ENCODE results near the gene TBCEL.

The TBCEL gene

DNA sequence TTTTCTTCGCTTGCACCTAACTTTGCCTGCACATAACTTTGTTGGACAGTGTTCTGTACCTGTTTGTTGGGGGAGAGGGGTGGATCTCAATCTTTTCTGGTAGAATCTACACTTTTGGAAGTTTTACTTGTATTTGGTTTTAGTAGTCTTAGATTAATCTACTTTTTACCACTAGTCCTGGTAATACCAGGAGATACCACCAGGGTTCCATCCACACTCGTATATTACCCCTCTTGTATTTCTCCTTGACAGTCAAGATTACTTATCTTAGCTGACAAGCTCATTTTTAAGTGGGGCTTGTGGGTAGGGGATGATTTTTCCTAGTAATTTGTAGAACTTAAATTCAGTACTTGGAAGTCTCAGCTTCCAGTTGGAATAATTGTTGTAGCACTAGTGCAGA lies 39.8 kb downstream of the TBCEL start:
- no peak for DNase-seq (ENCODE audit: low read depth in 3 of 3)

DNA sequence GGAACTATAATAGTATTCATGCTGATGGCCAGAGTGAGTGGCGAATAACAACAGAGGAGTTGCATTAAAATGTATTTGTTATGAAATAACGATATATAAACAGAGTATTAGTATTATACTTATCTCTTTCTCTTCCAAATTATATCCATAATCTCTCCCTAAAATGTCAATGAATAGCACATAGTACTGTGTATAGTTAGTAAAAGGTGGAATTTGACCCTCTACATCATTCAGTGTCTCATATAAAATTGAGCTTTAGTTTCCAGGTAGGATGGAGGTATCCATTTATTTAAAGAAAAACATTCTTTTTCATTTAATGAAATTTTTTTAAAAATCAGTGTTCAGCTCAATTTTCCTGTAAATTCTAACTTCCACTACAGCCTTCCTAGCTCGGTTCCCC lies 42.7 kb downstream of the TBCEL start:
- DNase-seq (ENCODE audit: low read depth in 3 of 3) = no peak

DNA sequence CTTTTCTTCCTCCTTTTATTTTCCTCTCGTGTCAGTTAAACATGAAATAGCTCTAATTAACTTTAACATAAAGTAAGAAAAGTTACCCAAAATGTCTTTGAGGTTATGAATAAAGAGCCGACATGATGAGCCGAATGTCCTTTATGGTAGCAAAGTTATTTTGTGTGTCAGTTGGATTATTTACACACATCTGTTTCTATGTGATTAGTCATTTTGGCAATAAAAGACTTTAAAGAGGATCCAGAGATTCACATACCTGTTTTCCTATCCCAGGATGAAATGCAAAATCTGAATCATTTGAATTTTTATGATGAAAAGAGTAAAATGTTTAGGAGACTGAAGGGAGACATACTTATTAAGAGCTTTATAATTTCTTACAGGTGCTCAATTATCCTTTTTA lies 43.1 kb downstream of the TBCEL start:
- DNase-seq (ENCODE audit: low read depth in 3 of 3) = no peak

DNA sequence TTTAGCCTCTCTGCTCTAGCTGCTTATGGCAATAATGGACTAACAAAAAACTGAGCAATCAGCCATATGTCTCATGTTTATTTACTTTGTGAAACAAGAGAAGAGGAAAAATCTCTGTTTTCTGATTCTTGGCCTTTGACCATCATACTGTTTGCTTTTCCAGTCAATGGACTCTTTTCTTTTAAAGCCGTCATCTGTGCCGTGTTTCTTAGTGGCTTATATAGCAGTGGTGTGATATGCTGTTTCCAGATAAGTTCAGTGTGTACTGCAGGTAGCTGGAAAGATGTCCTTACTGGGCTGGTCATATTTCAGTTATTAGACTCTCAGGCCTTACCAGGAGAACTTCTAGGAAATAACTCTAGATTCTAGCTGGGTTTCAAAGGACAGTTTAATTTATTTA lies 43.6 kb downstream of the TBCEL start:
- no peak for DNase-seq (ENCODE audit: low read depth in 3 of 3)

DNA sequence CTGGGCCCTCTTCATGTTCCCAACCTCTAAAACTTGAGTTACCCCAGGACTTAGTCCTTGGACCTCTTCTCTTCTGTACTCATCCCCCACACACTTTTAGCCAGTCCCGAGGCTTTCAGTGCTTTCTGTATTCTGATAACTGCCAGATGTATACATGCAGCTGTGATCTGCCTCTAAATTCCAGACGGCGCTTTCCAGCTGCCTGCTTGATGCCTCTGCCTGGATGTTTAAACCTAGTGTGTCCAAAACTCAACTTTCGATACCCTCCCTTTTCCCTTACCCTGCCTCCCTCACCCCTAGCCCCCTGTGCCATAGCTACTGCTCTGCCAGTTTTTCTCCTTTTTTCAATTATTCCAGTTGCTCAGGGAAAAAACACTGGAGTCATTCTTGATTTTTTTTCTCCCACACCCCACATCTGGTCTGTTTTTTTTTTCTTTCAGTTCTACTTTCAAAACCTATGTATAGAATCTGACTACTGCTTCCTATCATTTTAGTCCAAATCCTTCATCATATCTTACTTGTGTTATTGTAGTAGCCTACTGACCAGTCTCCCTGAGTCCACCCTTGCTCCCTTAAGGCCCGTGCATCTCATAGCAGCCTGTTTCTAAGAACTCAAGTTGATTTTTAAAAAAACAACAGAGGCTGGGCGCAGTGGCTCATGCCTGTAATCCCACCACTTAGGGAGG lies 44.2 kb downstream of the TBCEL start:
- no peak for DNase-seq (ENCODE audit: low read depth in 3 of 3)

DNA sequence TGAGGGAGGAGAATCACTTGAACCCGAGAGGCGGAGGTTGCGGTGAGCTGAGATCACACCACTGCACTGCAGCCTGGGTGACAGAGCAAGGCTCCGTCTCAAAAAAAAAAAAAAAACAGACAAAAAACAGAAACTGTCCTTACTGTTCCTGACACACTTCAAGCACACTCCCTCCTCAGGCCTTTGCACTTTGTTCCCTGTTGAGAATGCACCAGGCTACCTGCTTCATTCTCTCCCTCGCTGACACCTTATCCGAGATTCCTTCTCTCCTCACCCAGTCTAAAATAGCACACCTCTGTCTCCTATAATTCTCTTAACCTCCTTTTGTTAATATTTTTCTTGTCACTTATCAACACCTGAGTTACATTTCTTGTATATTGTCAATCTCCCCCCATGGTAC lies 44.9 kb downstream of the TBCEL start:
- DNase-seq (ENCODE audit: low read depth in 3 of 3) = no peak

DNA sequence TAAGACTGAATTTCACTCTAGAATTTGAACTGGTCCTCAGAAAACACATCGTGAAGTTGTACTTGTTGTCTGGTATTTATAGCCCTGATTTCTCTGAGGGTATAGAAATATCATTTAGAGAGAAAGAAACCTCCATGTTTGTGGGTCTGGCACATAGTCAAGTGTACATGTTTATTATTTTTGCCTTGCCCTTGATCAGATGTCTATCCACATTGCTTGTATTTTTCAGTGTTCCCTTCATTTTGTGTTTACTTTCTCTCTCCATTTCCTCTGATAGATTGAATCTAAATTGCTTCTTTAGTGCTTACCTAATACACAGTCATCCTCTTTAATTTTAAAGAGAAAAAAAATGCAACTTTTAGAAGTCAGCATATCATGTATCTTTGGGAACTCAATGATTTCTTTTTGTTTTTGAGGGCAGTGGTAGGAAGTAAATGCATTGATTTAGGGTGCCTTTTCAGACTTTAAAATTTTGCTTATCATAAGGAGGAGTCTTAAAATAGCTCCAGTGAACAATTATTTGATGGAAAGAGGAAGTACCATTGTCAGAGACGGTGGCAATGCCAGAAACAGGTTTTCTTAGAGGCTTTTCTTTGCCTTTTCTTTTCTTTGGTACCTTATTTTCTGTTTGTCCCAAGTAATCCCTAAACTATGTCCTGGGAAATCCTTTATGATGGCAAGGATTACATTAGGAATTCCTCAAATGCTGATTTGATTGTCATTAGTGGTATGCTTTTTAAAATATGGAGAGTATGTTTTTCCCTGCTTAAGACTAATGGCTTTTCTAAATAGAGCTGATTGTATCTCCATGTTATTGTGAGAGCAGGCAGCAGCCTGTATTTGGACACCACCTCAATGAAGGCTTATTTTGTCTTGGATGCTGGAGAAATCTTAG lies 47.3 kb downstream of the TBCEL start:
- DNase-seq (ENCODE audit: low read depth in 3 of 3) = no peak

DNA sequence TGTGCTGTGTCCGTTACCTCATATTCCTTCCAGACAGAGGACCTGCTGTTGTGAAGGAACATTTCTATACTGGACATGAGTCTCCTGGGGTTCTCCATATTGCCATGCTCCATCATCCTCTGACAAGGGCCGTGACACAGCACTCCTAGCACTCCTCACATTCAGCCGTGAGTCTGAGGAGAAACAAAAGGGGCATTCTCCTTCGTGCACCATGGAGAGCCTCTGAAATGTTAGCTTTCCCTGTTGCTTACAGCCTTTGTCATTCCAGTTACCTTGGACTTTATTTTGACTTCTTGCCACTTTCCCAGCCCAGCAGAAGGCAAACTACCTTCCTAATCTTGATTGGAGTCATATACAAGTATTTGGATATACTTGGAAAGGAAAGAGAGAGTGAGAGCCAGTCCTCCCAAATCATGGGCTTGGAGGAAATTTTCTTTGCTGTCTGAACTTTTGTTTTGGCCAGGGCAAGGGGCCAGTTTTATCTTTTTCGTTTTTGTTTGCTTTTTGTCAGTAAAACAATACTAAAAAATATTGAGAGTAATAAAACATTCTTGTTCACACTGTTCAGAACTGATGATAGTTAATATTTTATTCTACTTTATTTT lies 48.0 kb downstream of the TBCEL start:
- DNase-seq (ENCODE audit: low read depth in 3 of 3) = no peak

DNA sequence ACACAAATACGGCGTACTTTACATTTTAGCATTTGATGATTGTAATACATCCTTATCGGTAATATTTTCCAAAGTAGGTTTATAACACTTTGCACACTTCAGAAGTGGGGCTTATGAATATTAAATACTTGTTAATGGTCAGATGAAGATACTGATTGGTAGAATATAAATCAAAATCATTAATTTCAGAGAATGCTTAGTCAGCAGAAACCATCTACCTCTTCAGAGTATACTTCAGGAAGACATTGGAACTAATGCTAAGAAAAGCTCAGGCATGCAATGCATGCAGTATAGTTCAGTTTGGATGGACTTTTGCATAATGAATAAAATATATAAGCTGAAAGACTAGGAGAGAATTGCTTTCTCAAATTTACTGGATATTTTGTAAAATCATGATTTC lies 57.4 kb downstream of the TBCEL start:
- DNase-seq (ENCODE audit: low read depth in 3 of 3) = no peak

DNA sequence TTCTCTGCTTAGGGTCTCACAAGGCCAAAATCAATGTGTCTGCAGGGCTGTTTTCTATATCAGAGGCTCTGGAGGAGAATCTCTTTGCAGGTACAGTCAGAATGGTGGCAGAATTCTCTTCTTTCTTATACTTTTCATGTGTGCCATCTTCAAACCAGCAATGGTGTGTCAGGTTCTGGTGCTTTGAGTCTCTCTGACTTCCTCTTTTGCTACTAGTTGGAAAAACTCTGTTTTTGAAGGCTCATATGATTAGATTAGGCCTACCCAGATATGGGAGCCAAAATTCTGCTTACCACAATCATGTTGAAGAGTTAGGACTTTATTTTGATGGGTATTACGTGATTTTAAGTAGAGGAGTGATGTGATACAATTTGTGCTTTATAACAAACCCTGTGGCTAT lies 58.3 kb downstream of the TBCEL start:
- no peak for DNase-seq (ENCODE audit: low read depth in 3 of 3)

DNA sequence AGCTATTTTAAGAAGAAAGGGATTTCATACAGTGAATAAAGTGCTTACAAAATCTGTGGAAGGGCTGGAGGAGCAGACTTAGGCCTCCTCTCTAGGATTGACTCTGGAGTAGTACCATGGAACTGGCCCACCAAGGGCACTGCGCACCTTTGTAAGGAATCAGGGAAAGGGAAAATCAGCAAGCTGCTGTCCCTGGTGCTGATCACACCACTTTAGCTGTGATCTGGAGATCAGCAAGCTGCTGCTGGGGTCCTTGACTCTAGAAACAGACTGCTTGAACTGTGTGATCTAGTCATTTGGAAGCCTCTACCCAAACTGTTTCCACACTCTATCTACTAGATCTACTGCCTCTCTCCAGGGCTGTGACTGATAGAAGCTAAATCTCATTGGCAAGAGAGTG lies 58.8 kb downstream of the TBCEL start:
- no peak for DNase-seq (ENCODE audit: low read depth in 3 of 3)

DNA sequence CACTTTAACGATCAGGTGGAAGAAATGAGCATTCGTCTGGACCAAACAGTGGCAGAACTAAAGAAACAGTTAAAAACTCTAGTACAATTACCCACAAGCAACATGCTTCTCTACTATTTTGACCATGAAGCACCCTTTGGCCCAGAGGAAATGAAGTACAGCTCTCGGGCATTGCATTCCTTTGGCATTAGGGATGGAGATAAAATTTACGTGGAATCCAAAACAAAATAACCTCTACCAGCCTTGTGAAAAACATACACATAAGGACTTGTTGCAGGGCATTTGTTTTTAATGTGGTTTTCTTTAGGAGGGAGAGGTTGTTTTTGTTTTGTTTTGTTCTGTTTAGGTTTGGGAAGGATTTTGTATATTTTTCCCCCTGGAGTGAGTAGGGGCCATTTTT lies 63.0 kb downstream of the TBCEL start:
- no peak for DNase-seq (ENCODE audit: low read depth in 3 of 3)

DNA sequence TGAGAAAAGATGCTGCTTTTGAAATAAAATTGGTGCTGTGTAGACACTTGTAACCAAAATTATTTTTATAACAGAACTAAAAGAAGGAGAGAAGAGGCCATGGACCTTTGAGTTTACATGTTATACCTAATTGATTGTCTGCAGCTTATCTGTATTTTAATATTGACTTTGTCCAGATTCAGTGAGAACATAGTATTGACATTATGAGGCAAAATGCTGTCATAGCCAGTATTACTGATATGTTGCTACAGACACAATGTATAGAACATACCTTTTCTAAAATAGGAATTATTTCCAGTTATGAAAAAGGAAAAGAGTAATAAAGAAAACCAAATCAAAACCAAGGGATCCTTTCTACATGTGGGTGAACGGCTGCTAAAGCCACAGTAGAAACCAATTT lies 65.7 kb downstream of the TBCEL start:
- no peak for DNase-seq (ENCODE audit: low read depth in 3 of 3)

DNA sequence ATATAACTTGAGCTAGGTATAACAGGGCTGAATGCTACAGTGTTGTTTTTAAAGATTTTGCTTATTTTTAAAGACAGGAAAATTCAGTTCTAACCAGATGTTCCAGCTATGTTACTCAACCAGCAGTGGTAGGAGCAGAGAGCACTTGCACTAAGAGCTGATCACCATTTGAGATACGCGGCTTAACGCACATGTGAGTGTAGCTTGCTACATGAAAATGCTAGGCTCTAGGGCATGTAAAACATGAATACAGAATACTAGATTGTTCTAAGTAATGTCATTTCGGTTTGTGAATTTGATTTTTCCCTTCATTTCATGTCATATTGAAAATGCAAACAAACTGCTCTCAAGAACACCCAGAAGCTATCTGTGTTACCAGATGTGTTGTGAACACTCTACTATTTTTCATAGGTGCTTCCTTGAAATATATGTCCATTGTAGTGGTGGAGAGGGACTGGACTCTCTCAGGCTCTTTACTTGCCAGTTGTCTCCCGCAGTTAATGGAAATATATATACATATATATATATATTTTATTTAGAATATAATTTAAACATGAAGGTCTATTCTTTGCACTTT lies 66.3 kb downstream of the TBCEL start:
- no peak for DNase-seq (ENCODE audit: low read depth in 3 of 3)

DNA sequence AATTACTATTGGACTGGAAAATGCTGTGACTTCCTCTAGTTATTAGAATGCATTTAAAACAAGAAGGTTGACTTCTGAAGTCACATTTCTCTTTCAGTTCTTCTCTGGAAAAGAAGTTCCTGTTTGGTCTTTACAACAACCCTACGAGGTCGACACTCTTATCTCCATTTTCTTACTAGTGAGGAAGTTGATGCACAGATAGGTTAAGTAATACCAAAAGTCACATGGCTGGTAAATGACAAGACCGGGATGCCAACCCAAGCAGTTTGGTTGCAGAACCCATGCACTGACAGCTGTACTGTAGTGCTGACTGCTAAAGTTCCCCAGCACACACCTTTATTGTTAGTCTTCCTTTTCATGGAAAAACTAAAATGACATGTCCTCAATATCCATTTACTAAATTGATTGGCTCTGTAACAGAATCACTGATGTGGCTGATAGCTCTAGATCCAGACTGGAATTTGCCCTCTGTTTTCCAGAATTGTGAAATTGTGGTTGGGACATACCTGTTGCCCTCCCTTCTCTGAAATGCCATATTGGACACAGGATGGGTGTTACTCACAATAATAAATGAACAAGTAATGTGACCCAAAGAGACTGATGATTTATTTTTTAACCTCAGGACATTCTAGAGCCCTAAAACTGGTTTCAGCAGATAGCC lies 67.7 kb downstream of the TBCEL start:
- no peak for DNase-seq (ENCODE audit: low read depth in 3 of 3)

DNA sequence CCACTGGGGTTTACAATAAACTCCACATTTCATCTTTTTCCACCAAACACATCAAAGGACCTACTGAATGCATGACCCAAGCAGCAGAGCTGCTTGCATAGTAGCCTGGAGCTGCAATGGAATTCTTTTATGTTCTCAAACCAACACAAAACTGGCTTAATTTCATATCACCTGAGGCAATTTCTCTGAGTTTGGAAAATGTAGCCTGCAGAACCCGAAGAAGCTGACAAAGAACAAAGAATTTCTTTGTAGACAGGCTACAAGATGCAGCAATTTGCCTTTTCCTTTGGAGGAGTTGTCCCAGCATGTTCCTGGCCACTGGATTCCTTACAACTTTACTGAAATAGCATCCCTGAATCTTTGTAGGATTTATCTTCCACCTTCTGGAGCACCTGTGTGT lies 71.7 kb downstream of the TBCEL start:
- no peak for DNase-seq (ENCODE audit: low read depth in 3 of 3)

DNA sequence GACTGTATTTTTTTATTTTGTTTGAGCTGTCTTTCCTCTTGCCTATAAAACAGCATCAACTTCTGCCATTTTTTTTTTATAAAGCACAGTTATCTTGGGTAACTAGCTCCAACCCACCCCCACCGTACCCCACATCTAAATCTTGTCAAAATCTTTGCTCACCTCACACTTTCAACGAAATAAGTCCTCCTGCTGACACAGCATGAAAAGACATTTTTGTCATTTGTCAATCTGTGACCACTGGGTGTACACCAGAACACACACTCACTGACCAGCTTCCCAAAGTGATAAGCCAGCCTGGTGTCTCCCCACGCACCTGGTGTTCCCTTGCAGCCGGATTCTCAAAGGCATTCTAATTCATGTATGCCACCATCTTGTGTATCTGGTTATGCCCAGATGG lies 75.5 kb downstream of the TBCEL start:
- no peak for DNase-seq (ENCODE audit: low read depth in 3 of 3)

DNA sequence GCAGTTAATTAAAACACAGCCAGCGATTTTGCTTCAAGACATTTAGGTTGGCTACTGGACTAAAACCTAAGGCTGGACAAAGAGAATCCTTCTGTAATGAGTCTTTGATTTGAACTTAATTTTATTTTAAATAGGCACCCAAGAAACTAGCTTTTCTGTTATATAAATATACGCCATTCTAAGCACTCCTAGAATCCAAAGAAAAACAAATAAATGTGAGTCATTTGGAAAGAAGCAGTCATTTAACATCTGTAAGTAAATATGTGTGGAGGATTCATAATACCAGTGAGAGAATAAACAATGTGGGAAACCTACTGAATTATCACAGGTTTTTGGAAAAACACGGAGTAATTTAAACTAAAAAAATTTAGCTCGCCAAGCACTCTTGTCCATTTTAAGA lies 76.0 kb downstream of the TBCEL start:
- DNase-seq (ENCODE audit: low read depth in 3 of 3) = no peak

DNA sequence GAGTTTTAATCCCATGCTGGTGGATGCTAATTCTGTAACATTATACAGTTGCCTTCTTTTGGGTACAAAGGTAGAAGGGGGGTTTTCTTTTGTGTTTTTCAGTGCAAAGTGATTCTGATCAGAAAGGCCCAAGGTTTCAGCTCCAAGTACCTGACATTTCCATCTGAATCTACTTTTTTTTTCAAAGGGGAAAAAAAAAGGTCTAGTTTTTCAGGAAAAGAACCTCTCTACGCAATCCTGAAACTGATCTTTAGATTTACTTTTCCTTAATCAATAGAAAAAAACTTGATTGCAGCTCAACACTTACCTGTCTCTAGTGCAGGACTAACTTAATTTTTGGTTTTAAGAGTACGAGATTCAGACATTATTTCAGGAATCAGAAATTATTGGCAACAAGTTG lies 77.0 kb downstream of the TBCEL start, which contains the start of gene TECTA:
TSS of gene TECTA (plus strand) at position 301 of the 400 bp plus-strand sequence. CDS start 1,423 bp downstream, outside the sequence.
- DNase-seq (ENCODE audit: low read depth in 3 of 3) = no peak

DNA sequence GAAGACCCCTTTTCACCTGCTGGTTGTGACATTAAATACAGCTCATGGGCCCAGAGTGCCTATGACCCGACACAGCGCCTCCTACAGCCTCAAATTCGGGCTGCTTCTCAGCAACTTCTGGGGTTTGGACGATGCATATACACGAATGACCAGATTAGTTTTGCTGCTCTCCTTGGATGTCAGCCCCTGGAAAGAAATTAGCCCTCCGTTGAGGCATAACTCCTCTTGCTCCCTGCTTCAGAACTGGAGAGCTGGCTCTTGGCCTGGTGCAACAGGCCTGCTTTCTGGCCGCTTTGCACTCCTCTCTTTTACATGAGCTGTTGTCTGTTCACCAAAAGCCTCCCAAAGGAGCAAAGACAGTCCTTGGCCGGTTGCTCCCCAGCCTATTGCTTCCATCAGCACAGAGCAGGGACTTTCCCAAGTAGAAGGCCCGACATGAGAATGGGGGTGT lies 80.4 kb downstream of the TBCEL start:
- no peak for DNase-seq (ENCODE audit: low read depth in 3 of 3)

DNA sequence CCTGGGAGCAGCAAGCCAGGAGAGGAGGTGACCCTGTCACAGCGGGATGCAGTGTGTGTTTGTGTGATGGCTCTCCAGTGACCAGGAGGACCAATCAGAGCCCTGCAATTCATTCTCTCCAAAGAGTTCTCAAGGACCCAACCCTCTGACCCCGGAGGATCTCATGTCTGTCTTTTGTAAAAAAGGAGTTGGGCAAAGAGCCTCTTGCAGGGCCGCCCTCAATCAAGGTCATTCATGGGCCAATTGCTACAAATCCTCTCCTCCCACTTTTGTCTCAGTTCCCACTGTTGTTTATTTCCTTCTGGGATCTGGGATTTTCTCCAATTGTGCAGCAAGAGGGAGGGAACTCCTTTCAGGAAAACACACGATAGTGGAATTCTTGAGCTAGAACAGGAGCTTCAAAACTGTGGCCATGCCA lies 81.2 kb downstream of the TBCEL start:
- no peak for DNase-seq (ENCODE audit: low read depth in 3 of 3)
